PC-3 (cell line): ENCODE data around the gene KANK2.
"Not testable (repeated sequence)": the region's sequence is repeated elsewhere in the genome, so short reads cannot be mapped to it uniquely, and the experiment has no call there.

Experiments used
- EZH2 ChIP-seq: fragments of 300-600 bp; sonication (generic); IDR thresholded peaks from one replicate; pipeline ENCODE4 v1.6.1; 2017; ENCODE audit warnings: antibody characterized with exemption, mild to moderate bottlenecking, low read length; ENCODE audit not compliant: unreplicated experiment
- EZH2phosphoT487 ChIP-seq: fragments of 300-600 bp; sonication (generic); IDR thresholded peaks from 2 replicates; pipeline ENCODE4 v1.6.1; 2018; ENCODE audit warnings: mild to moderate bottlenecking, antibody characterized with exemption, low read length, borderline replicate concordance
- TF ChIP-seq, protein P1 (sequence below): fragments of 300-600 bp; sonication (generic); conservative IDR thresholded peaks from 2 replicates; pipeline ENCODE4 v1.5.1; 2017; ENCODE audit warnings: antibody characterized with exemption, low read depth, mild to moderate bottlenecking, low read length

DNA sequence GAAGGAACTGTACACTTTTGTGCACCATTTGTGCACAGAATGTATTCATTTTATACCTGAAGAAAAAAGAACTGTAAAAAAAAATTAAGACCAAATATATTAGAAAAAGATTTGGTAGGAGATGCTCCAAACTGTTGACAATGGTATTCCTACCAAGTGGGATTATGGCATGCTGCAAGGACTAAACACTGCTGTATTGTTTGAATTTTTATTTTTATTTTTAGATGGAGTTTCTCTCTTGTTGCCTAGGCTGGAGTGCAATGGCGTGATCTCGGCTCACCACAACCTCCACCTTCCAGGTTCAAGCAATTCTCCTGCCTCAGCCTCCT is 36.9 kb downstream of the KANK2 start:
- TF ChIP-seq, protein P1, sequence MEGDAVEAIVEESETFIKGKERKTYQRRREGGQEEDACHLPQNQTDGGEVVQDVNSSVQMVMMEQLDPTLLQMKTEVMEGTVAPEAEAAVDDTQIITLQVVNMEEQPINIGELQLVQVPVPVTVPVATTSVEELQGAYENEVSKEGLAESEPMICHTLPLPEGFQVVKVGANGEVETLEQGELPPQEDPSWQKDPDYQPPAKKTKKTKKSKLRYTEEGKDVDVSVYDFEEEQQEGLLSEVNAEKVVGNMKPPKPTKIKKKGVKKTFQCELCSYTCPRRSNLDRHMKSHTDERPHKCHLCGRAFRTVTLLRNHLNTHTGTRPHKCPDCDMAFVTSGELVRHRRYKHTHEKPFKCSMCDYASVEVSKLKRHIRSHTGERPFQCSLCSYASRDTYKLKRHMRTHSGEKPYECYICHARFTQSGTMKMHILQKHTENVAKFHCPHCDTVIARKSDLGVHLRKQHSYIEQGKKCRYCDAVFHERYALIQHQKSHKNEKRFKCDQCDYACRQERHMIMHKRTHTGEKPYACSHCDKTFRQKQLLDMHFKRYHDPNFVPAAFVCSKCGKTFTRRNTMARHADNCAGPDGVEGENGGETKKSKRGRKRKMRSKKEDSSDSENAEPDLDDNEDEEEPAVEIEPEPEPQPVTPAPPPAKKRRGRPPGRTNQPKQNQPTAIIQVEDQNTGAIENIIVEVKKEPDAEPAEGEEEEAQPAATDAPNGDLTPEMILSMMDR = not testable (repeated sequence)
- TF ChIP-seq EZH2, EZH2phosphoT487: not testable (repeated sequence)
